GM18505 (cell line): ENCODE results near the gene ITGAD.

Experiments used
- ATAC-seq: cut with Tn5 transposase; IDR thresholded peaks from one replicate; pipeline ENCODE4 v1.9.1; 2021; ENCODE audit not compliant: unreplicated experiment
- POLR2A ChIP-seq: IDR thresholded peaks from 4 replicates; pipeline ENCODE4 v1.6.1; 2011; ENCODE audit warnings: borderline replicate concordance; ENCODE audit not compliant: insufficient read depth, insufficient read length; ENCODE audit errors: extremely low read depth

Gene ITGAD

GRCh38 chr16:31417916-31418315 lies 24.8 kb downstream of the ITGAD start:
- no peak for ATAC-seq
- TF ChIP-seq POLR2A: no peak

- no peak for ATAC-seq
- TF ChIP-seq POLR2A: no peak
These were observed 26.9 kb downstream of the ITGAD start for GRCh38 chr16:31420037-31420436.

GRCh38 chr16:31421587-31421986 lies 28.5 kb downstream of the ITGAD start:
- no peak for TF ChIP-seq POLR2A
- no peak for ATAC-seq

GRCh38 chr16:31423241-31423640 lies 30.1 kb downstream of the ITGAD start:
- no peak for TF ChIP-seq POLR2A
- no peak for ATAC-seq

GRCh38 chr16:31423801-31424200 lies 30.7 kb downstream of the ITGAD start:
- no peak for TF ChIP-seq POLR2A

GRCh38 chr16:31427441-31428278 lies 34.5 kb downstream of the ITGAD start:
- TF ChIP-seq POLR2A: no peak
- ATAC-seq: no peak

More at GRCh38 chr16:31423801-31424200, 30.7 kb downstream of the ITGAD start:
- no peak for ATAC-seq

GRCh38 chr16:31428279-31428597 lies 35.1 kb downstream of the ITGAD start, which contains the start of gene COX6A2:
Gene COX6A2, minus strand, starts transcription at chr16:31428360. Its CDS starts 35 bp downstream, at chr16:31428325.
- no peak for ATAC-seq
- TF ChIP-seq POLR2A: no peak

- no peak for TF ChIP-seq POLR2A
- no peak for ATAC-seq
These were observed 35.6 kb downstream of the ITGAD start for GRCh38 chr16:31428638-31429247.

GRCh38 chr16:31429314-31429713 lies 36.2 kb downstream of the ITGAD start:
- no peak for TF ChIP-seq POLR2A

GRCh38 chr16:31429796-31430195 lies 36.7 kb downstream of the ITGAD start:
- no peak for ATAC-seq
- TF ChIP-seq POLR2A: no peak

More at GRCh38 chr16:31429314-31429713, 36.2 kb downstream of the ITGAD start:
- ATAC-seq: no peak

GRCh38 chr16:31430380-31431052 lies 37.4 kb downstream of the ITGAD start:
- no peak for TF ChIP-seq POLR2A
- no peak for ATAC-seq

GRCh38 chr16:31435341-31436220 lies 42.4 kb downstream of the ITGAD start:
- no peak for ATAC-seq
- no peak for TF ChIP-seq POLR2A
